Measurements from ENCODE around the gene SLC22A7. TPM values are rescaled to one million over a fixed set of nuclear protein-coding genes. Genes with fewer than 3 reads are reported as not detected.

Gene SLC22A7
- total RNA-seq, 6 donors from 2014 or later: not detected

- ATAC-seq (ENCODE audit: low FRiP score in 2 of 2): no peak
These were observed 33.4 kb downstream of the SLC22A7 start for GRCh38 chr6:43331470-43331869.

GRCh38 chr6:43331891-43332290 is 33.8 kb downstream of the SLC22A7 start:
- no peak overlapping the region for H3K4me3 ChIP-seq
- ATAC-seq (ENCODE audit: low FRiP score in 2 of 2) (no peak), DNase-seq (no peak)
- TF ChIP-seq EP300 (IDR thresholded peaks at IDR 0.05) (no peak), POLR2A (IDR thresholded peaks at IDR 0.05) (no peak), POLR2AphosphoS5 (IDR thresholded peaks at IDR 0.05) (no peak)
- TF ChIP-seq, protein P1, sequence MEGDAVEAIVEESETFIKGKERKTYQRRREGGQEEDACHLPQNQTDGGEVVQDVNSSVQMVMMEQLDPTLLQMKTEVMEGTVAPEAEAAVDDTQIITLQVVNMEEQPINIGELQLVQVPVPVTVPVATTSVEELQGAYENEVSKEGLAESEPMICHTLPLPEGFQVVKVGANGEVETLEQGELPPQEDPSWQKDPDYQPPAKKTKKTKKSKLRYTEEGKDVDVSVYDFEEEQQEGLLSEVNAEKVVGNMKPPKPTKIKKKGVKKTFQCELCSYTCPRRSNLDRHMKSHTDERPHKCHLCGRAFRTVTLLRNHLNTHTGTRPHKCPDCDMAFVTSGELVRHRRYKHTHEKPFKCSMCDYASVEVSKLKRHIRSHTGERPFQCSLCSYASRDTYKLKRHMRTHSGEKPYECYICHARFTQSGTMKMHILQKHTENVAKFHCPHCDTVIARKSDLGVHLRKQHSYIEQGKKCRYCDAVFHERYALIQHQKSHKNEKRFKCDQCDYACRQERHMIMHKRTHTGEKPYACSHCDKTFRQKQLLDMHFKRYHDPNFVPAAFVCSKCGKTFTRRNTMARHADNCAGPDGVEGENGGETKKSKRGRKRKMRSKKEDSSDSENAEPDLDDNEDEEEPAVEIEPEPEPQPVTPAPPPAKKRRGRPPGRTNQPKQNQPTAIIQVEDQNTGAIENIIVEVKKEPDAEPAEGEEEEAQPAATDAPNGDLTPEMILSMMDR (IDR thresholded peaks at IDR 0.05): no peak
- H3K27me3 ChIP-seq: no peaks in the 10 kb centered on the region
- peaks cover 0 to under 1% (median 0%) of the 10 kb centered on the region in 4 donors for H3K36me3 ChIP-seq
- no peak overlapping the region for H3K27ac ChIP-seq
- no peaks in the 10 kb centered on the region for H3K9me3 ChIP-seq
- 51 to 58% methylated on average over 4 of the region's 4 CpGs for WGBS, 2 donors
- H3K4me1 ChIP-seq: no peaks in the 10 kb centered on the region

More at GRCh38 chr6:43331470-43331869, 33.4 kb downstream of the SLC22A7 start:
- TF ChIP-seq, protein P1 (IDR thresholded peaks at IDR 0.05): no peak
- TF ChIP-seq POLR2AphosphoS5 (IDR thresholded peaks at IDR 0.05) (no peak), EP300 (IDR thresholded peaks at IDR 0.05) (no peak), POLR2A (IDR thresholded peaks at IDR 0.05) (no peak)
- Histone ChIP-seq H3K4me3 (no peak overlapping the region), H3K36me3 (no peaks in the 10 kb centered on the region), H3K4me1 (no peaks in the 10 kb centered on the region), H3K27me3 (no peaks in the 10 kb centered on the region), H3K27ac (no peak overlapping the region), H3K9me3 (no peaks in the 10 kb centered on the region)
- WGBS, 2 donors: 64 to 67% methylated on average over 1 of the region's 1 CpG
- DNase-seq: no peak

GRCh38 chr6:43334466-43335095 is 36.5 kb downstream of the SLC22A7 start:
- TF ChIP-seq EP300 (IDR thresholded peaks at IDR 0.05) (no peak), POLR2AphosphoS5 (IDR thresholded peaks at IDR 0.05) (no peak), POLR2A (IDR thresholded peaks at IDR 0.05) (no peak)
- TF ChIP-seq, protein P1 (IDR thresholded peaks at IDR 0.05): peak; percentile 22 to 65 (median 50)
- Histone ChIP-seq H3K4me3 (no peak overlapping the region), H3K27ac (no peak overlapping the region), H3K27me3 (no peaks in the 10 kb centered on the region), H3K36me3 (peaks cover under 1 to 27% (median 17%) of the 10 kb centered on the region in 4 donors), H3K4me1 (no peaks in the 10 kb centered on the region), H3K9me3 (no peaks in the 10 kb centered on the region)
- peak in 1 of 2 donors; percentile 56 for ATAC-seq (ENCODE audit: low FRiP score in 2 of 2)
- DNase-seq: no peak
- 22 to 31% methylated on average over 2 of the region's 2 CpGs for WGBS, 2 donors

GRCh38 chr6:43335469-43335868 is 37.4 kb downstream of the SLC22A7 start:
- 89 to 91% methylated on average over 3 of the region's 3 CpGs for WGBS, 2 donors
- no peak for DNase-seq

More at GRCh38 chr6:43335469-43335868, 37.4 kb downstream of the SLC22A7 start:
- no peaks in the 10 kb centered on the region for H3K9me3 ChIP-seq
- ATAC-seq (ENCODE audit: low FRiP score in 2 of 2): no peak
- H3K27me3 ChIP-seq: no peaks in the 10 kb centered on the region
- H3K4me1 ChIP-seq: no peaks in the 10 kb centered on the region
- TF ChIP-seq POLR2AphosphoS5 (IDR thresholded peaks at IDR 0.05) (no peak), EP300 (IDR thresholded peaks at IDR 0.05) (no peak), POLR2A (IDR thresholded peaks at IDR 0.05) (no peak)
- TF ChIP-seq, protein P1 (IDR thresholded peaks at IDR 0.05): no peak
- H3K36me3 ChIP-seq: peaks cover 9 to 36% (median 26%) of the 10 kb centered on the region in 4 donors
- no peak overlapping the region for H3K4me3 ChIP-seq
- no peak overlapping the region for H3K27ac ChIP-seq
